Measurements from ENCODE around the gene PTPRE.

PTPRE gene

GRCh38 chr10:127884501-127884900 is 22.4 kb upstream of the PTPRE start:
- no peak for DNase-seq
- H3K9me3 ChIP-seq (ENCODE audit: severe bottlenecking): no peaks in the 10 kb centered on the region
- no peaks in the 10 kb centered on the region for H3K36me3 ChIP-seq
- TF ChIP-seq CTCF (IDR thresholded peaks at IDR 0.05; ENCODE audit: low read depth, low read length): no peak
- no peaks in the 10 kb centered on the region for H3K27me3 ChIP-seq (ENCODE audit: insufficient read depth, low read depth, severe bottlenecking)
- H3K27ac ChIP-seq: no peak overlapping the region
- H3K4me3 ChIP-seq (ENCODE audit: low read depth, low read length): no peak overlapping the region

- DNase-seq: no peak
- Histone ChIP-seq H3K27ac (no peak overlapping the region), H3K36me3 (no peaks in the 10 kb centered on the region), H3K9me3 (ENCODE audit: severe bottlenecking) (no peaks in the 10 kb centered on the region), H3K4me3 (ENCODE audit: low read depth, low read length) (no peak overlapping the region), H3K27me3 (ENCODE audit: insufficient read depth, low read depth, severe bottlenecking) (no peaks in the 10 kb centered on the region)
- no peak for TF ChIP-seq CTCF (IDR thresholded peaks at IDR 0.05; ENCODE audit: low read depth, low read length)
These were observed 20.4 kb upstream of the PTPRE start for GRCh38 chr10:127886371-127887051.

GRCh38 chr10:127887541-127888415 is 19.1 kb upstream of the PTPRE start:
- DNase-seq: no peak
- TF ChIP-seq CTCF (IDR thresholded peaks at IDR 0.05; ENCODE audit: low read depth, low read length): no peak
- H3K9me3 ChIP-seq (ENCODE audit: severe bottlenecking): no peaks in the 10 kb centered on the region
- no peak overlapping the region for H3K27ac ChIP-seq
- no peak overlapping the region for H3K4me3 ChIP-seq (ENCODE audit: low read depth, low read length)
- no peaks in the 10 kb centered on the region for H3K36me3 ChIP-seq
- no peaks in the 10 kb centered on the region for H3K27me3 ChIP-seq (ENCODE audit: insufficient read depth, low read depth, severe bottlenecking)

GRCh38 chr10:127888521-127889312 is 18.2 kb upstream of the PTPRE start:
- no peak overlapping the region for H3K4me3 ChIP-seq (ENCODE audit: low read depth, low read length)
- no peaks in the 10 kb centered on the region for H3K9me3 ChIP-seq (ENCODE audit: severe bottlenecking)
- no peak for TF ChIP-seq CTCF (IDR thresholded peaks at IDR 0.05; ENCODE audit: low read depth, low read length)
- H3K36me3 ChIP-seq: no peaks in the 10 kb centered on the region
- DNase-seq: no peak
- no peak overlapping the region for H3K27ac ChIP-seq
- no peaks in the 10 kb centered on the region for H3K27me3 ChIP-seq (ENCODE audit: insufficient read depth, low read depth, severe bottlenecking)

- Histone ChIP-seq H3K36me3 (no peaks in the 10 kb centered on the region), H3K4me3 (ENCODE audit: low read depth, low read length) (no peak overlapping the region), H3K9me3 (ENCODE audit: severe bottlenecking) (no peaks in the 10 kb centered on the region), H3K27ac (no peak overlapping the region), H3K27me3 (ENCODE audit: insufficient read depth, low read depth, severe bottlenecking) (no peaks in the 10 kb centered on the region)
- no peak for TF ChIP-seq CTCF (IDR thresholded peaks at IDR 0.05; ENCODE audit: low read depth, low read length)
- DNase-seq: no peak
These were observed 17.2 kb upstream of the PTPRE start for GRCh38 chr10:127889605-127890195.
